HG02885 (cell line): ENCODE data around the gene FAM83G.
"Not testable (repeated sequence)": the region's sequence is repeated elsewhere in the genome, so short reads cannot be mapped to it uniquely, and the experiment has no call there.

ENCODE experiments used
- ATAC-seq: cut with Tn5 transposase; IDR thresholded peaks from one replicate; pipeline ENCODE4 v1.9.1; 2021; ENCODE audit warnings: mild to moderate bottlenecking; ENCODE audit not compliant: unreplicated experiment, poor library complexity

The FAM83G gene

GRCh38 chr17:19023209-19023999 is 18.8 kb upstream of the FAM83G start:
- ATAC-seq = no peak

- no peak for ATAC-seq
These were observed 18.2 kb upstream of the FAM83G start for GRCh38 chr17:19022747-19023146.

- no peak for ATAC-seq
These were observed 17.6 kb upstream of the FAM83G start for GRCh38 chr17:19022128-19022527.

GRCh38 chr17:19021622-19022083 is 17.1 kb upstream of the FAM83G start:
- no peak for ATAC-seq

GRCh38 chr17:19021011-19021621 is 16.6 kb upstream of the FAM83G start:
- not testable (repeated sequence) for ATAC-seq

- no peak for ATAC-seq
These were observed 15.5 kb upstream of the FAM83G start for GRCh38 chr17:19020016-19020415.

- no peak for ATAC-seq
These were observed 14.7 kb upstream of the FAM83G start for GRCh38 chr17:19019041-19019941.

GRCh38 chr17:19018600-19018950 is 14.0 kb upstream of the FAM83G start:
- ATAC-seq = no peak

- ATAC-seq = no peak
These were observed 13.4 kb upstream of the FAM83G start for GRCh38 chr17:19017804-19018599.

- ATAC-seq = no peak
These were observed 12.8 kb upstream of the FAM83G start for GRCh38 chr17:19017401-19017800.

GRCh38 chr17:19016881-19017280 is 12.3 kb upstream of the FAM83G start:
- no peak for ATAC-seq

GRCh38 chr17:19016297-19016696 is 11.7 kb upstream of the FAM83G start:
- ATAC-seq = no peak

- ATAC-seq = no peak
These were observed 10.9 kb upstream of the FAM83G start for GRCh38 chr17:19015428-19015827.

GRCh38 chr17:19014628-19015215 is 10.2 kb upstream of the FAM83G start:
- ATAC-seq = no peak

GRCh38 chr17:19013806-19014627 is 9.5 kb upstream of the FAM83G start:
- ATAC-seq = no peak

GRCh38 chr17:19013226-19013625 is 8.7 kb upstream of the FAM83G start:
- no peak for ATAC-seq

GRCh38 chr17:19012171-19013080 is 7.9 kb upstream of the FAM83G start:
- no peak for ATAC-seq

GRCh38 chr17:19011581-19011980 is 7.0 kb upstream of the FAM83G start:
- no peak for ATAC-seq
